Measurements from ENCODE around the gene SOCS3.

Gene SOCS3

GRCh38 chr17:78379131-78379491 is 19.2 kb upstream of the SOCS3 start:
- peak overlapping the region; percentile 90 for H3K4me3 ChIP-seq (ENCODE audit: low read length)
- DNase-seq (ENCODE audit: low read depth) = peak; percentile 89
- TF ChIP-seq, protein P1, sequence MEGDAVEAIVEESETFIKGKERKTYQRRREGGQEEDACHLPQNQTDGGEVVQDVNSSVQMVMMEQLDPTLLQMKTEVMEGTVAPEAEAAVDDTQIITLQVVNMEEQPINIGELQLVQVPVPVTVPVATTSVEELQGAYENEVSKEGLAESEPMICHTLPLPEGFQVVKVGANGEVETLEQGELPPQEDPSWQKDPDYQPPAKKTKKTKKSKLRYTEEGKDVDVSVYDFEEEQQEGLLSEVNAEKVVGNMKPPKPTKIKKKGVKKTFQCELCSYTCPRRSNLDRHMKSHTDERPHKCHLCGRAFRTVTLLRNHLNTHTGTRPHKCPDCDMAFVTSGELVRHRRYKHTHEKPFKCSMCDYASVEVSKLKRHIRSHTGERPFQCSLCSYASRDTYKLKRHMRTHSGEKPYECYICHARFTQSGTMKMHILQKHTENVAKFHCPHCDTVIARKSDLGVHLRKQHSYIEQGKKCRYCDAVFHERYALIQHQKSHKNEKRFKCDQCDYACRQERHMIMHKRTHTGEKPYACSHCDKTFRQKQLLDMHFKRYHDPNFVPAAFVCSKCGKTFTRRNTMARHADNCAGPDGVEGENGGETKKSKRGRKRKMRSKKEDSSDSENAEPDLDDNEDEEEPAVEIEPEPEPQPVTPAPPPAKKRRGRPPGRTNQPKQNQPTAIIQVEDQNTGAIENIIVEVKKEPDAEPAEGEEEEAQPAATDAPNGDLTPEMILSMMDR (conservative IDR thresholded peaks at IDR 0.05; ENCODE audit: low read length) = no peak

DNA sequence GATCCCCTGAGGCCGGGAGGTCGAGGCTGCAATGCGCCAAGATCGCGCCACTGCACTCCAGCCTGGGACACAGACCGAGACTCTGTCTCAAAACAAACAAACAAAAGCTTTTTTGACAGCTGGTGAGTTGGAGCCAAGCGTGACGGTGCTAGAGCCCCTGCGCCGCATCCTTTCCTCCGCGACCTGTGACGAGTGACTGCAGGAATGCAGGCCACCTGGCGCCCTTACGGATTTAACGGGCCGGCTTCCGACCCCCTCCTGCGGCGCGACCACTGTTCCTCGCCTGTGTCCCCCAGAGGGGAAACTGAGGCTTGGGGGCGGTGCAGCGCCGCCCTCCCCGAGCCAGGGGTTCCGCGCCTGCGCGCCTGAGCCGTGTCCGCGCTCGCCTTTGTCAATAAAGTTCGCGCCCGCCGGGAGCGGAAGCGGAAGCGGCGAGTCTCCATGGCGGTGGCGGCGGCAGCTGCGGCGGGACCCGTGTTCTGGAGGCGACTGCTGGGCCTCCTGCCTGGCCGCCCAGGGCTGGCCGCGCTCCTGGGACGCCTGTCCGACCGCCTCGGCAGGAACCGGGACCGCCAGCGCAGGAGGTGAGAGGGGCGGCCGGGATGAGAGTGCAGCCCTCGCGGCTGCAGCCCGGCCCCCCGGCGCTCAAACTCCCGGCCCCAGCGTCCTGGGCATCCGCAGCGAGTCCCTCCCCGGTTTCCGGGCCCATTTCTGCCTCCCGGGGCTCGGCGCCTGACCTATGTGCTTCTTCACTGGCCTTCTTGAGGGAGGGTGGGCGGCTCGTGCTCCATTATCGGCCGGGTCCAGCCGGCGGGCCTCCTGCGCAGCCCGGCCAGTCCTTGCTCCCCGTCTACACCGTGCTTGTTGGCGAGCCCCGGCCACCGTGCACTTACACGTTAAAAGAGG is 18.6 kb upstream of the SOCS3 start, which contains the start of gene PGS1:
TSS of gene PGS1 (plus strand) at position 425 of the 906 bp plus-strand sequence. CDS start at position 442, 17 bp downstream.
- peak; percentile 73 for DNase-seq (ENCODE audit: low read depth)
- TF ChIP-seq, protein P1 (conservative IDR thresholded peaks at IDR 0.05; ENCODE audit: low read length) = no peak
- H3K4me3 ChIP-seq (ENCODE audit: low read length) = peak within 1 kb of the TSS; percentile 90

DNA sequence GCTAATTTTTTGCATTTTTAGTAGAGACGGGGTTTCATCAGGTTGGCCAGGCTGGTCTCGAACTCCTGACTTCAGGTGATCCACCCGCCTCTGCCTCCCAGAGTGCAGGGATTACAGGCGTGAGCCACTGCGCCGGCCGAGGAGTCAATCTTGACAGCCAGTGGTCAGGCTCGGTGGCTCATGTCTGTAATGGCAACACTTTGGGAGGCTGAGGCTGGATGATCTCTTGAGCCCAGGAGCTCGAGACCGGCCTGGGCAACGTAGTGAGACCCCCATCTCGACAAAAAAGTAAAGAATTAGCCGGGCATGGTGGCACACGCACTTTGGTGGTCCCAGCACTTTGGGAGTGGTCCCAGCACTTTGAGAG is 18.0 kb upstream of the SOCS3 start:
- DNase-seq (ENCODE audit: low read depth) = no peak
- H3K4me3 ChIP-seq (ENCODE audit: low read length) = peak overlapping the region; percentile 90
- TF ChIP-seq, protein P1 (conservative IDR thresholded peaks at IDR 0.05; ENCODE audit: low read length) = no peak

GRCh38 chr17:78376161-78376560 is 16.3 kb upstream of the SOCS3 start:
- no peak for DNase-seq (ENCODE audit: low read depth)
- TF ChIP-seq, protein P1 (conservative IDR thresholded peaks at IDR 0.05; ENCODE audit: low read length) = no peak

GRCh38 chr17:78375401-78376151 is 15.7 kb upstream of the SOCS3 start:
- peak overlapping the region; percentile 14; the same call in 1 of the 2 replicates for H3K4me3 ChIP-seq (ENCODE audit: low read length)
- DNase-seq (ENCODE audit: low read depth) = peak; percentile 94
- TF ChIP-seq, protein P1 (conservative IDR thresholded peaks at IDR 0.05; ENCODE audit: low read length) = no peak

More at GRCh38 chr17:78376161-78376560, 16.3 kb upstream of the SOCS3 start:
- no peak overlapping the region for H3K4me3 ChIP-seq (ENCODE audit: low read length)

DNA sequence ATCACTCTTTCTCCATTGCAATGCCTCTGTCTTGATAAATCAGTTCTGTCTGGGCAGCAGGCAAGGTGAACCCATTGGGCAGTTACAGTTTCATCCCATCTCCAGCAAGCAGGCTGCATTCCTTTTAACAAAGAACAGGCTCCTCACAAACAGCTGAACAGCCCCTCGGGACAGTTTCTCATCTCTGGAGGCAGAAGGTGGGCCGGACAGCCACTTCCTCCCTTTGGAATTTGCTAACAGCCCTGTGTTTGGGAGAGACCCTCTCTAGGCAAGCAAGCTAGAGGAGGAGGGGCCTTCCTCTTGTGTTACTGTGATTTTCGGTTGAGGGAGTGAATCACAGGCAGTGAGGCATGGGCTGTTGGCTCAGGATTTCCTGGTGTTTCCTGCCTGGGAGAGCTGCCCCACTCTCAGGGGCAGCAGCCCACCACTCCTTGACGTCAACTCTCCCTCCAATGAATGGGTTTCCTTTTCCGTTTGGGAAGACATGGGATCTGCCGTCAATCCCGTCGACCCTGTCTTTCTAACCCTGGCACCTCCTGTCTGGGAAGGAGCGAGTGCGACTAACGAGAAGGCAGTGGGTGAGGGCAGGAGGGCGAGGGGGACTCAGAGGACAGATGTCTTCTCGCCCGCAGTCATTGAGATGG is 14.9 kb upstream of the SOCS3 start:
- no peak overlapping the region for H3K4me3 ChIP-seq (ENCODE audit: low read length)
- TF ChIP-seq, protein P1 (conservative IDR thresholded peaks at IDR 0.05; ENCODE audit: low read length) = no peak
- peak; percentile 67 for DNase-seq (ENCODE audit: low read depth)

All from AG10803 (cell line).